ENCODE data around the gene TP53RK.

TP53RK gene

GRCh38 chr20:46725186-46726165 lies 36.2 kb upstream of the TP53RK start:
- H3K4me1 ChIP-seq (ENCODE audit: insufficient read depth, low read length, poor library complexity, severe bottlenecking) = no peaks in the 10 kb centered on the region
- no peak overlapping the region for H3K4me2 ChIP-seq (ENCODE audit: low read depth, low read length, poor library complexity, severe bottlenecking)
- no peaks in the 10 kb centered on the region for H3K36me3 ChIP-seq (ENCODE audit: insufficient read depth, low read length)
- no peak overlapping the region for H3K4me3 ChIP-seq (ENCODE audit: low read length, poor library complexity, severe bottlenecking)
- H3F3A ChIP-seq (ENCODE audit: low read depth) = no peaks in the 10 kb centered on the region
- no peaks in the 10 kb centered on the region for H3K27me3 ChIP-seq (ENCODE audit: insufficient read depth, low read length, poor library complexity, severe bottlenecking)
- no peaks in the 10 kb centered on the region for H4K20me1 ChIP-seq (ENCODE audit: insufficient read depth, low read length, poor library complexity, severe bottlenecking)
- no peaks in the 10 kb centered on the region for H3K79me2 ChIP-seq (ENCODE audit: insufficient read depth, low read length)
- TF ChIP-seq EZH2phosphoT487 (IDR thresholded peaks at IDR 0.05; ENCODE audit: borderline replicate concordance) (no peak), CTCF (conservative IDR thresholded peaks at IDR 0.05; ENCODE audit: low read length) (no peak)
- no peaks in the 10 kb centered on the region; the same call in 1 of the 2 replicates for H3K9me3 ChIP-seq (ENCODE audit: insufficient read depth, low read depth, low read length)
- H3K9me2 ChIP-seq (replicated peaks; ENCODE audit: low read depth, low read length) = no peaks in the 10 kb centered on the region
- no peak overlapping the region for H3K9ac ChIP-seq (ENCODE audit: low read depth, low read length, poor library complexity, severe bottlenecking)
- no peak overlapping the region for H2AFZ ChIP-seq (ENCODE audit: low read length)

- Histone ChIP-seq H3K9me2 (replicated peaks; ENCODE audit: low read depth, low read length) (no peaks in the 10 kb centered on the region), H3K9me3 (ENCODE audit: insufficient read depth, low read depth, low read length) (no peaks in the 10 kb centered on the region; the same call in 1 of the 2 replicates), H3F3A (ENCODE audit: low read depth) (no peaks in the 10 kb centered on the region), H3K4me1 (ENCODE audit: insufficient read depth, low read length, poor library complexity, severe bottlenecking) (no peaks in the 10 kb centered on the region), H4K20me1 (ENCODE audit: insufficient read depth, low read length, poor library complexity, severe bottlenecking) (no peaks in the 10 kb centered on the region), H3K9ac (ENCODE audit: low read depth, low read length, poor library complexity, severe bottlenecking) (no peak overlapping the region), H3K36me3 (ENCODE audit: insufficient read depth, low read length) (no peaks in the 10 kb centered on the region), H3K4me2 (ENCODE audit: low read depth, low read length, poor library complexity, severe bottlenecking) (no peak overlapping the region), H3K4me3 (ENCODE audit: low read length, poor library complexity, severe bottlenecking) (no peak overlapping the region), H2AFZ (ENCODE audit: low read length) (no peak overlapping the region), H3K27me3 (ENCODE audit: insufficient read depth, low read length, poor library complexity, severe bottlenecking) (no peaks in the 10 kb centered on the region), H3K79me2 (ENCODE audit: insufficient read depth, low read length) (no peaks in the 10 kb centered on the region)
- no peak for TF ChIP-seq EZH2phosphoT487 (IDR thresholded peaks at IDR 0.05; ENCODE audit: borderline replicate concordance)
- no peak for TF ChIP-seq CTCF (conservative IDR thresholded peaks at IDR 0.05; ENCODE audit: low read length)
These were observed 35.2 kb upstream of the TP53RK start for GRCh38 chr20:46724343-46724959.

- Histone ChIP-seq H4K20me1 (ENCODE audit: insufficient read depth, low read length, poor library complexity, severe bottlenecking) (no peaks in the 10 kb centered on the region), H2AFZ (ENCODE audit: low read length) (no peak overlapping the region), H3K9ac (ENCODE audit: low read depth, low read length, poor library complexity, severe bottlenecking) (no peak overlapping the region), H3K9me2 (replicated peaks; ENCODE audit: low read depth, low read length) (no peaks in the 10 kb centered on the region), H3K4me1 (ENCODE audit: insufficient read depth, low read length, poor library complexity, severe bottlenecking) (no peaks in the 10 kb centered on the region), H3K4me3 (ENCODE audit: low read length, poor library complexity, severe bottlenecking) (no peak overlapping the region), H3K9me3 (ENCODE audit: insufficient read depth, low read depth, low read length) (no peaks in the 10 kb centered on the region; the same call in 1 of the 2 replicates), H3K4me2 (ENCODE audit: low read depth, low read length, poor library complexity, severe bottlenecking) (no peak overlapping the region), H3K79me2 (ENCODE audit: insufficient read depth, low read length) (no peaks in the 10 kb centered on the region), H3K36me3 (ENCODE audit: insufficient read depth, low read length) (no peaks in the 10 kb centered on the region), H3K27me3 (ENCODE audit: insufficient read depth, low read length, poor library complexity, severe bottlenecking) (no peaks in the 10 kb centered on the region), H3F3A (ENCODE audit: low read depth) (no peaks in the 10 kb centered on the region)
- TF ChIP-seq EZH2phosphoT487 (IDR thresholded peaks at IDR 0.05; ENCODE audit: borderline replicate concordance) (no peak), CTCF (conservative IDR thresholded peaks at IDR 0.05; ENCODE audit: low read length) (no peak)
These were observed 33.8 kb upstream of the TP53RK start for GRCh38 chr20:46723039-46723438.
